ENCODE data around the gene OPHN1. TPM values are rescaled to one million over a fixed set of nuclear protein-coding genes. Genes with fewer than 3 reads are reported as not detected.
"Not testable (repeated sequence)": the region's sequence is repeated elsewhere in the genome, so short reads cannot be mapped to it uniquely, and the experiment has no call there.

OPHN1 gene
- total RNA-seq, 2 donors from 2014 or later, result 0.84 to 1.0 TPM

DNA sequence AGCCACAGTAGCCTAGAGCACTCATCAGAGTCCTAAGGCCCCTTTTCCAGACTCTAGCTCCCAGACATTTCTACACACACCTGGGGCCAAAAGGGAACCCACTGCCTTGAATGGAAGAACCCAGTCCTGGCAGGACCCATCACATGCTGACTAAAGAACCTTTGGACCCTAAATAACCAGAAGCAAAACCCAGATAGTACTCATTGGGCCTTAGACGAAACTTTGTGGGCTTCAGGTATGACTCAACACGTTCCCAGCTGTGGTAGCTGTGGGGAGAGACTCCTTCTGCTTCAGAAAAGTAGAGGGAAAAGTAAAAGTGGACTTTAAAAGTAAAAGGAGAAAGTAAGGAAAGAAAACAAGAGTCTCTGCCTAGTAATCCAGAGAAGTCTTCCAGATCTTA, 311.5 kb downstream of the OPHN1 start:
- DNase-seq (ENCODE audit: low spot score) (no peak), ATAC-seq (no peak)
- Mint-ChIP-seq H3K27ac (no peak overlapping the region), H3K4me3 (no peak overlapping the region), H3K36me3 (no peaks in the 10 kb centered on the region), H3K4me1 (ENCODE audit: low read depth in 2 of 2) (no peaks in the 10 kb centered on the region), H3K9me3 (no peaks in the 10 kb centered on the region), H3K27me3 (no peaks in the 10 kb centered on the region)

DNA sequence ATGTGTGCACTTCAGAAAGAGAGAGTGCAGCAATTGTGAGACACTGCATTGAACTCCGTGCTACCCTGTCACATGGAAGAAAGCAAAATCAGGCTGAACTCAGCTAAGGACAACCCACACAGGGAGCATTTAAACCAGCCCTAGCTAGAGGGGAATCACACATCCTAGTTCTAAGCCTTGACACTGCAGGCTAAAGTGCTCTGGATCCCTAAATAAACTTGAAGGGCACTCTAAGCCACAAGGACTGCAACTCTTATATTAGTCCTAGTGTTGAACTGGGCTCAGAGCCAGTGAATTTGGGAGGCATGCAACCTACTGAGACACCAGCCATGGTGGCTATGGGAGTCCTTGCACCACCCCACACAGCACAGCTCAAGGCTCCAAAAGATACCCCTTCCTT, 311.9 kb downstream of the OPHN1 start:
- no peak overlapping the region for H3K4me3 Mint-ChIP-seq
- no peaks in the 10 kb centered on the region for H3K4me1 Mint-ChIP-seq (ENCODE audit: low read depth in 2 of 2)
- H3K9me3 Mint-ChIP-seq, result no peaks in the 10 kb centered on the region
- H3K36me3 Mint-ChIP-seq, result no peaks in the 10 kb centered on the region
- H3K27me3 Mint-ChIP-seq, result no peaks in the 10 kb centered on the region
- ATAC-seq (no peak), DNase-seq (ENCODE audit: low spot score) (no peak)
- no peak overlapping the region for H3K27ac Mint-ChIP-seq

DNA sequence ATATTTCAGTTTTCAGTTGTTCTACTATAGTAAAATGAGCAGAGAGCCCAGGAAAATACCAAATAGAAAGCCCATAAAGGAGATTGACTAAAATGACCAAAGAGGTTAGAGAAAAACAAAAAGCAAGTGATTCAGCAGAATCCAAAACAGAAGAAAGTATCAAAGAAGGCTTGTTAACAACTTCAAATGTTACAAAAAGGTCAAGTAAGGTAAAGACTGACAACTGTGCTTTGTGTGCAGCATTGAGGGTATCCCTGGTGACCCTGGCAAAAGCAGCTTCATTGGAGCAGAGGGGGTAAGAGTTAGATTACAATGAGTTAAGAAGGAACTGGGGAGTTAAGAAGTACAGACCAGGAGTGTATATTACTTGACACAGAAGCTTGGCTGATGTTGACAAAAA, 317.9 kb downstream of the OPHN1 start:
- Mint-ChIP-seq H3K27ac (no peak overlapping the region), H3K36me3 (no peaks in the 10 kb centered on the region), H3K9me3 (no peaks in the 10 kb centered on the region), H3K4me3 (no peak overlapping the region), H3K27me3 (peaks cover 0 to 6% of the 10 kb centered on the region in 2 donors), H3K4me1 (ENCODE audit: low read depth in 2 of 2) (no peaks in the 10 kb centered on the region)
- DNase-seq (ENCODE audit: low spot score), result no peak
- ATAC-seq, result no peak

DNA sequence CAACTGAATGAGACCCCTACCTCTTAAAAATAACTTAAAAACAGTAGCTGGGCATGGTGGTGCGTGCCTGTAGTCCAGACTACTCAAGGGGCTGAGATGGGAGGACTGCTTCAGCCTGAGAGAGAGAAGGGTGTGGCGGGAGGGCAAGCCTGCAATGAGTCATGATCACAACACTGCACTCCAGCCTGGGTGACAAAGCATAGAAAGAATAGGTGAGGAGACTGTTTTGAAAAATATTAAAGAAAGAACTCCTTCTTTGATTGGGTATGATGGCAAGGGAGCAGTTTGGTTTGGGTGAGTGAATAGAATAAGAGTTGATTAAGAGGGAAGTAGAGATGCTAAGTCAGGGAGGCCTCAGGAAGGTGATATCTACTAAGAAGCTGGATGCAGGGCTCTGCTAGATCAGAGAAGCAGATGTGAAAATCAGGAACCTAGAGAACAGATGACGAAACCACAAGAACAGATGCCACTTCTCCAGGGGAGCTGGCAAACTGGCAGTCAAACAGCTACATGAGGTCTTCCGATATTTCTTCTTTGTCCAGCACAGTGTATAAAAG, 318.6 kb downstream of the OPHN1 start:
- H3K27ac Mint-ChIP-seq, result no peak overlapping the region
- no peak overlapping the region for H3K4me3 Mint-ChIP-seq

DNA sequence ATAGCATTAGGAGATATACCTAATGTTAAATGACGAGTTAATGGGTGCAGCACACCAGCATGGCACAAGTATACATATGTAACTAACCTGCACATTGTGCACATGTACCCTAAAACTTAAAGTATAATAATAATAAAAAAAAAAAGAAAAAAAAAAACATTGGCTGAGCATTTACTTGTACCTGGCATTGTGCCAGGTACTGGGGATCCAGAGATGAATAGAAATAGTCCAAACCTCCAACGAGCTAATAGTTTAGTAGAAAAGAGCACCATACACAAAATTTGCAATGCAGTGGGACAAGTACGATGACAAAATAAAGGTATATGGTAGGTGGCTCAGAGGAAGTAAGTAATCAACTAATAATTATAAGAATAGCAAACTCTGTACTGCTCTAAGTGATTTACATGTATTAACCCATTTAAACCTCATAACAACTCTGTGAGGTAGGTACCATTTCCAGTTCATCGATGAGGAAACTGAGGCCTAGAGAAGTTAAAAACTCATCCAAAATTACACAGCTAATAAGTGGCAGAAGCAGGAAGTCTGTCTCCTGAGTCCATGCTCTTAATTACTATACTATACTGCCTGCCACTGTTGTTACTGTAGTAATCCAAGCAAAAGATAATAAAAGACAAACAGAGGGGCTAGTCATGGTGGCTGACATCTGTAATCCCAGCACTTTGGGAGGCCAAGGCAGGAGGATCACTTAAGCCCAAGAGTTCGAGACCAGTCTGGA, 319.3 kb downstream of the OPHN1 start:
- Mint-ChIP-seq H3K27me3 (peaks cover 0 to 10% of the 10 kb centered on the region in 2 donors), H3K27ac (no peak overlapping the region), H3K4me3 (no peak overlapping the region), H3K9me3 (no peaks in the 10 kb centered on the region), H3K4me1 (ENCODE audit: low read depth in 2 of 2) (no peaks in the 10 kb centered on the region), H3K36me3 (peaks cover 4% of the 10 kb centered on the region)
- ATAC-seq (no peak), DNase-seq (ENCODE audit: low spot score) (no peak)

More for the DNA sequence above, 318.6 kb downstream of the OPHN1 start:
- Mint-ChIP-seq H3K4me1 (ENCODE audit: low read depth in 2 of 2) (no peaks in the 10 kb centered on the region), H3K27me3 (peaks cover 0 to 8% of the 10 kb centered on the region in 2 donors), H3K9me3 (no peaks in the 10 kb centered on the region), H3K36me3 (peaks cover 4% of the 10 kb centered on the region)
- no peak for ATAC-seq
- DNase-seq (ENCODE audit: low spot score), result no peak

DNA sequence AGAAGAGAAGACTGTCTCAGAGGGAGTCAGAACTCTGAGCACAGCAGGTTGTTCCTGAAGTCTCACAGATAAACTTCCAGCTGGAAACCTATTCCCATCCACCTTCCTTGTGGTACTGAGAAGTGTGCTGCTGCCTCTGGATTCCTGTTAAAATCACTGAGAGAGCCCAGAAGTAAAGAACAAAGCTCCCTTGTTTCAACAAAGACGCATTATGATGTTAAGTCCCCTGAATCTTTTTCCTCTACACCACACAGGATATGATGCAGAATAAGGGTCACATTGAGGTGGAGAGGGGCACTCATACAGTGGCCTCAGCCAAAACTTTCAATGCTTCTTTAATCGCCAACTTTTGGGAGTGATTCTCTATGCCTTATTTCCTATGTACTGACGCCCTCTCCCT, 321.0 kb downstream of the OPHN1 start:
- Mint-ChIP-seq H3K36me3 (peaks cover 4% of the 10 kb centered on the region), H3K4me1 (ENCODE audit: low read depth in 2 of 2) (no peaks in the 10 kb centered on the region), H3K27ac (no peak overlapping the region), H3K27me3 (peaks cover 0 to 11% of the 10 kb centered on the region in 2 donors), H3K4me3 (no peak overlapping the region), H3K9me3 (no peaks in the 10 kb centered on the region)
- no peak for ATAC-seq
- no peak for DNase-seq (ENCODE audit: low spot score)

DNA sequence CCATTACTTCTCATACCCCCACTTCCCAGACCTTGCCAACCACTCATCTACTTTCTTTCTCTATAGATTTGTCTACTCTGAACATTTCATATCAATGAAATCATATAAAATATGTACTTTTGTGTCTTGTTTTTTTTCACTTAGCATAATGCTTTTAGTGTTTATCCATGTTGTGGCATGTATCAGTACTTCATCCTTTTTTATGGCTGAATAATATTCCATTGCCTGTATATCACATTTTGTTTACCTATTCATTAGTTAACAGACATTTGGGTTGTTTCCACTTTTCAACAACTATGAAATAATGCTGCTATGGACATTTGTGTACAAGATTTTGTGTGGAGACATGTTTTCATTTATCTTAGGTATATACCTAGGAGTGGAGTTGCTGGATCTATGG, 324.1 kb downstream of the OPHN1 start:
- no peak for DNase-seq (ENCODE audit: low spot score)
- H3K27ac Mint-ChIP-seq, result no peak overlapping the region
- peaks cover 3% of the 10 kb centered on the region for H3K9me3 Mint-ChIP-seq
- peaks cover 0 to 19% of the 10 kb centered on the region in 2 donors for H3K27me3 Mint-ChIP-seq
- H3K36me3 Mint-ChIP-seq, result peaks cover 4% of the 10 kb centered on the region
- no peaks in the 10 kb centered on the region for H3K4me1 Mint-ChIP-seq (ENCODE audit: low read depth in 2 of 2)
- no peak for ATAC-seq
- no peak overlapping the region for H3K4me3 Mint-ChIP-seq

DNA sequence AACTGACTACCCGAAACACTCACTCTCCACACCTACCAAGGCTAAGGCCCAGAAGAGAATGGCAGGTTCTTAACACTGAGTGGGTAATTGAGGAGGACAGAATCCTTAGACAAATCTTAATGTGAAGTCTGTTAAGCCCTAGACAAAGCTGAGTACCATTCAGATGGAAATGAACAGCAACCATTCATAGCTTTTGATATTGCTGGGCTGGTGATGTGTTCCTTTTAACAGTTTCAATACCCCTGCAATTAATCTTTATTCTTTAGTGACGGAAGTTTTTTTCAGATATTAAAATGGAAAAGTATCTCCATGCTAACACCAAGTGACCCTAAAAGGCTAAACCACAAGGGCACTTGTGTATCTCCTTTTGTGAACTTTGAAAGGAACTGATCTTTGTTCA, 334.9 kb downstream of the OPHN1 start:
- DNase-seq (ENCODE audit: low spot score) (no peak), ATAC-seq (no peak)
- Mint-ChIP-seq H3K27ac (no peak overlapping the region), H3K9me3 (no peaks in the 10 kb centered on the region), H3K27me3 (peaks cover 0 to 24% of the 10 kb centered on the region in 2 donors), H3K4me1 (ENCODE audit: low read depth in 2 of 2) (no peaks in the 10 kb centered on the region), H3K4me3 (no peak overlapping the region), H3K36me3 (no peaks in the 10 kb centered on the region)

DNA sequence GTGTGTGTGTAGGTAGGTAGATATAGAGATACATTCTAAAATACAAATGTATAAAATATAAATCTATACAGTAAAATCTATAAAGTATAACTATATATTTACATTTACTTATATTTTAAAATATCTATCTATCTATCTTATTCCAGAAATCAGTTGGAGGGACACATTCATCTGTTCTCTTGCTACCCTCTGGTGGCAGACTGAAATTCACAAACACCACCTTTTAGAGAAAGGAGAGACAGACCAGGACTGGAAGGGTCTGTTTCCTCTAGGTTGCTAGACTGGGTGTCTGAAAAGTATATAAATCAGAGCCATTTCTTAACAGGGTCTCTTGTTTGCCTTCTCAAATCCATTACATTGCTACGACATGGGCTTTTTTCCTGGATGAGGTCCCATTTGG, 343.0 kb downstream of the OPHN1 start:
- Mint-ChIP-seq H3K36me3 (no peaks in the 10 kb centered on the region), H3K27me3 (peaks cover 0 to 11% of the 10 kb centered on the region in 2 donors), H3K27ac (no peak overlapping the region), H3K4me1 (ENCODE audit: low read depth in 2 of 2) (no peaks in the 10 kb centered on the region), H3K9me3 (no peaks in the 10 kb centered on the region), H3K4me3 (no peak overlapping the region)
- DNase-seq (ENCODE audit: low spot score) (no peak), ATAC-seq (no peak)

DNA sequence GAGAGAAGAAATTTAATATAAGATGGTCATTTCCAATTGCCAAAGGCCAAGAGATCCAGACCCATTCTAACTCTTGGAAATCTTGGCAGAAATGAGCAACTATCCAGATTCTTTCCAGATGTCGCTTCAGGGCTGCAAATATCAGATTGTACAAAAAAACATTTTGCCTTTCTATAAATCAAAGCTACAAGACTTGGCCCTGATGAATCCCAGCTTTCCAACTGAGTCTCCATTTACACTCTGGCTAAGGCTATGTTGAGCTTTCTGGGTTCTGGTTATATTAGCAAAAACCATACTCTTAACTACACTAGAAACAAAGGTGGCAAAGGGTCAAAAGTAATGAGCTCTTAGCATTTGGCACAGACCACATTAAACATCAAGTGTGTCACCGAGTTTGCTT, 345.8 kb downstream of the OPHN1 start:
- Mint-ChIP-seq H3K4me1 (ENCODE audit: low read depth in 2 of 2) (no peaks in the 10 kb centered on the region), H3K27ac (no peak overlapping the region), H3K27me3 (peaks cover 0 to 5% of the 10 kb centered on the region in 2 donors), H3K36me3 (no peaks in the 10 kb centered on the region), H3K9me3 (no peaks in the 10 kb centered on the region), H3K4me3 (no peak overlapping the region)
- ATAC-seq, result no peak
- no peak for DNase-seq (ENCODE audit: low spot score)

DNA sequence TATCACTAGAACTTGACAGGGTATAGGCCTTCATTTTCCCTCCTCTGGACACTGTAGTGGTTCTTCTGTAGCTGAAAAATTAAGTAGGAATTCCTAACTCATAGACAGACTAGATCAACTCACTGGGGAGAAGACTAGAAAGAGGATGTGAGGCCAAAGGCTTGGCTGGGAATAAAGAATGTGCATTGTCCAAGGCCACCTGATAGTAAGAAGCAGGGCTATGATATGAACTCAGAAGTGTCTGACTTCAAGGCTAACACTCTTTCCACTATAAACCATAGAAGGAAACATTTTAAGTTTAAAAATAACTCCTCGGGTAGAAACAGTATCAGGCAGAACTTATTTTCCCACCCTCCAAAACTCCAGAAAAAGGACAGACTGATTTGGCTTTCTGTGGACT, 346.6 kb downstream of the OPHN1 start:
- ATAC-seq (no peak), DNase-seq (ENCODE audit: low spot score) (no peak)
- H3K36me3 Mint-ChIP-seq, result no peaks in the 10 kb centered on the region
- no peak overlapping the region for H3K4me3 Mint-ChIP-seq
- no peak overlapping the region for H3K27ac Mint-ChIP-seq
- H3K9me3 Mint-ChIP-seq, result no peaks in the 10 kb centered on the region
- H3K27me3 Mint-ChIP-seq, result peaks cover 0 to 8% of the 10 kb centered on the region in 2 donors
- H3K4me1 Mint-ChIP-seq (ENCODE audit: low read depth in 2 of 2), result no peaks in the 10 kb centered on the region

DNA sequence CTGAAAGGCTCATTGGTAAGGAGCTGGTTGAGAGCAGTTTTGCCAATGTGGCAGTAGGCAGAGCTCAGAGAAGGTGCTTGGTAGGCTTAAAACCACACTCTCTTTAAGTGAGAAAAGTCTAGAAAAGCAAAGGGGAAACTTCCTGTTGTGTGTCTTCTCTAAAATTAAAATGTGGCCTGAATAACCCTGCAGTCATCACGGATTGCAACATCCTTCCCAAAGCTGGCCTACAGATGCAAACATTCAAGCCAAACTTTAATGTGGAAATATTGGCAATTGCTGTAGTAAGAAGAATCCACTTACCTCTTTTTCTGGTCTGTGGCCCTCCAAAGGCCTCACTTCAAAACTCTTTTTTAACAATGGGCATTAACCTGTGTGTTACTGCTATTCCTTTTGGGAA, 348.5 kb downstream of the OPHN1 start:
- ATAC-seq, result no peak
- peaks cover 0 to 10% of the 10 kb centered on the region in 2 donors for H3K27me3 Mint-ChIP-seq
- H3K9me3 Mint-ChIP-seq, result no peaks in the 10 kb centered on the region
- no peak overlapping the region for H3K4me3 Mint-ChIP-seq
- no peak overlapping the region for H3K27ac Mint-ChIP-seq
- DNase-seq (ENCODE audit: low spot score), result no peak
- H3K36me3 Mint-ChIP-seq, result no peaks in the 10 kb centered on the region
- no peaks in the 10 kb centered on the region for H3K4me1 Mint-ChIP-seq (ENCODE audit: low read depth in 2 of 2)

DNA sequence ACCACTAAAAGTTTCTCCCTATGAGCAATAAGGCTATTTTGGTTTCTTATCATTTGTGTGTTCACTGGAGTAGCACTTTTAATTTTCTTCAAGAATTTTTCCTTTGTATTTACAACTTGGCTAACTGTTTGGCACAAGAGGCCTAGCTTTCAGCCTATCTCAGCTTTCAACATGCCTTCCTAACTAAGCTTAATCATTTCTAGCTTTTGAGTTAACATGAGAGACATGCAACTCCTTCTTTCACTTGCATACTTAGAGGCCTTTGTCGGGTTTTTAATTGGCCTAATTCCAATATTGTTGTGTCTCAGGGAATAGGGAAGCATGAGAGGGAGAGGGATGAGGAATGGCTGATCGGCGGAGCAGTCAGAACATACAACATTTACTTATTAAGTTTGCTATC, 349.8 kb downstream of the OPHN1 start:
- no peaks in the 10 kb centered on the region for H3K4me1 Mint-ChIP-seq (ENCODE audit: low read depth in 2 of 2)
- no peak overlapping the region for H3K27ac Mint-ChIP-seq
- H3K4me3 Mint-ChIP-seq, result no peak overlapping the region
- no peaks in the 10 kb centered on the region for H3K9me3 Mint-ChIP-seq
- ATAC-seq (no peak), DNase-seq (ENCODE audit: low spot score) (no peak)
- H3K27me3 Mint-ChIP-seq, result peaks cover 0 to 14% of the 10 kb centered on the region in 2 donors
- H3K36me3 Mint-ChIP-seq, result no peaks in the 10 kb centered on the region

DNA sequence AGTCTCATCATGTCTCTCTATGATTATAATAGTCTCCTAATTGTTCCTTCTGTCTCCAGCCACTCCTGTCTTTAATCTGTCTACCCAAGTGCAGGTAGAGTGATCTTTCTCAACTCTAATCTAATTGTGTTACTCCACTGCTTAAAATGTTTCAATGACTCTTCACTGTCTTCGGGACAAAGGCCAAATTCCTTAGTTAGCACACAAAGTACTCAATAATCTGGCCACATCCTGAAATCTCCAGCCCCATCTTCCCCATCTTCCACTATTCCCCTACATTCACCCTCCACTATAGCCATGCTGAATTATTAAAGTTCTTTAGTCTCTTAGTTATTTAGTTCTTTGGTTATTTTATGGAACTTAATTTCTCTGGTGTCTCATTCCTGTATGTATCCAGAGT, 353.3 kb downstream of the OPHN1 start:
- peaks cover 0 to 16% of the 10 kb centered on the region in 2 donors for H3K27me3 Mint-ChIP-seq
- H3K4me3 Mint-ChIP-seq, result no peak overlapping the region
- H3K36me3 Mint-ChIP-seq, result no peaks in the 10 kb centered on the region
- H3K4me1 Mint-ChIP-seq (ENCODE audit: low read depth in 2 of 2), result no peaks in the 10 kb centered on the region
- no peaks in the 10 kb centered on the region for H3K9me3 Mint-ChIP-seq
- no peak overlapping the region for H3K27ac Mint-ChIP-seq
- no peak for ATAC-seq
- no peak for DNase-seq (ENCODE audit: low spot score)

DNA sequence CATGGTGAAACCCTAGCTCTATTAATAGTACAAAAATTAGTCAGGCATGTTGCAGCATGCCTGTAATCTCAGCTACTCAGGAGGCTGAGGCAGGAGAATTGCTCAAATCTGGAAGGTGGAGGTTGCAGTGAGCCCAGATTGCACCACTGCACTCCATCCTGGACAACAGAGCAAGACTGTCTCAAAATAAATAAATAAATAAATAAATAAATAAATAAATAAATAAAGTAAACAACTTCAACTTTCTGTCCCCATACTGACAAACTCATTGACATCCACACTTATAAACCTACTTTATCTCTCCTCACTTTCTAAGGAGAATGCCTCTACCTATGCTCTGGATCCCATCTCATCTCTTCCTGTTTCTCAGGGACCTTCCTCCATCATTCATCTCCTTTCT, 354.5 kb downstream of the OPHN1 start:
- not testable (repeated sequence) for H3K4me1 Mint-ChIP-seq (ENCODE audit: low read depth in 2 of 2); H3K9me3 Mint-ChIP-seq; H3K36me3 Mint-ChIP-seq; H3K27ac Mint-ChIP-seq; ATAC-seq; DNase-seq (ENCODE audit: low spot score); H3K4me3 Mint-ChIP-seq
- H3K27me3 Mint-ChIP-seq, result peaks cover 0 to 19% of the 10 kb centered on the region in 2 donors

Data from natural killer cell treated with Interleukin-12 subunit alpha and Interleukin-12 subunit beta and Interleukin-15 and Interleukin-18, amount 100 ng/mL, for 72 hours (primary cell).